ENCODE data around the gene TICRR. TPM values are rescaled to one million over a fixed set of nuclear protein-coding genes. Genes with fewer than 3 reads are reported as not detected.

Gene TICRR
- total RNA-seq, 1 experiment from 2014 or later, result 11.7 TPM

- no peak for DNase-seq (ENCODE audit: low read depth)
Measured at GRCh38 chr15:89628806-89629715, 53.8 kb downstream of the TICRR start.

GRCh38 chr15:89629829-89630228 is 54.6 kb downstream of the TICRR start:
- DNase-seq (ENCODE audit: low read depth), result no peak

GRCh38 chr15:89630260-89630659 is 55.0 kb downstream of the TICRR start:
- no peak for DNase-seq (ENCODE audit: low read depth)

- DNase-seq (ENCODE audit: low read depth), result no peak
Measured at GRCh38 chr15:89630974-89631901, 56.0 kb downstream of the TICRR start.

- no peak for DNase-seq (ENCODE audit: low read depth)
Measured at GRCh38 chr15:89631902-89632264, 56.6 kb downstream of the TICRR start.

- no peak for DNase-seq (ENCODE audit: low read depth)
Measured at GRCh38 chr15:89632563-89633430, 57.5 kb downstream of the TICRR start.

- no peak for DNase-seq (ENCODE audit: low read depth)
Measured at GRCh38 chr15:89633585-89633984, 58.3 kb downstream of the TICRR start.

- DNase-seq (ENCODE audit: low read depth), result no peak
Measured at GRCh38 chr15:89640245-89640644, 65.0 kb downstream of the TICRR start.

- DNase-seq (ENCODE audit: low read depth), result no peak
Measured at GRCh38 chr15:89641053-89641452, 65.8 kb downstream of the TICRR start.

- DNase-seq (ENCODE audit: low read depth), result no peak
Measured at GRCh38 chr15:89642106-89642505, 66.8 kb downstream of the TICRR start.

GRCh38 chr15:89645680-89646079 is 70.4 kb downstream of the TICRR start:
- no peak for DNase-seq (ENCODE audit: low read depth)

GRCh38 chr15:89646416-89647141 is 71.3 kb downstream of the TICRR start:
- DNase-seq (ENCODE audit: low read depth), result no peak

- peak; percentile 58 for DNase-seq (ENCODE audit: low read depth)
Measured at GRCh38 chr15:89647191-89647851, 72.1 kb downstream of the TICRR start.

- DNase-seq (ENCODE audit: low read depth), result no peak
Measured at GRCh38 chr15:89648106-89649012, 73.1 kb downstream of the TICRR start.

GRCh38 chr15:89649013-89649625 is 73.8 kb downstream of the TICRR start:
- no peak for DNase-seq (ENCODE audit: low read depth)

GRCh38 chr15:89649716-89650115 is 74.4 kb downstream of the TICRR start:
- DNase-seq (ENCODE audit: low read depth), result no peak

- DNase-seq (ENCODE audit: low read depth), result no peak
Measured at GRCh38 chr15:89652131-89652530, 76.9 kb downstream of the TICRR start.

- DNase-seq (ENCODE audit: low read depth), result no peak
Measured at GRCh38 chr15:89652666-89653065, 77.4 kb downstream of the TICRR start.

- DNase-seq (ENCODE audit: low read depth), result no peak
Measured at GRCh38 chr15:89653578-89653977, 78.3 kb downstream of the TICRR start.

All from RPMI7951 (cell line).